Measurements from ENCODE around the gene PRKAG2. TPM values are rescaled to one million over a fixed set of nuclear protein-coding genes. Genes with fewer than 3 reads are reported as not detected.

The PRKAG2 gene
- total RNA-seq, 1 donor from 2014 or later = 17.9 TPM

- Mint-ChIP-seq H3K27me3 (peaks cover 11% of the 10 kb centered on the region), H3K4me1 (ENCODE audit: unreplicated experiment) (peaks cover 21% of the 10 kb centered on the region), H3K27ac (no peak overlapping the region), H3K9me3 (no peaks in the 10 kb centered on the region), H3K4me3 (no peak overlapping the region), H3K36me3 (no peaks in the 10 kb centered on the region)
- TF ChIP-seq CTCF (conservative IDR thresholded peaks at IDR 0.05) = no peak
- no peak for DNase-seq (ENCODE audit: extremely low spot score, unreplicated experiment)
Measured at GRCh38 chr7:151549083-151549482, 327.8 kb downstream of the PRKAG2 start.

GRCh38 chr7:151544183-151544582 is 332.7 kb downstream of the PRKAG2 start:
- TF ChIP-seq CTCF (conservative IDR thresholded peaks at IDR 0.05) = no peak
- no peaks in the 10 kb centered on the region for H3K9me3 Mint-ChIP-seq
- DNase-seq (ENCODE audit: extremely low spot score, unreplicated experiment) = no peak
- H3K27me3 Mint-ChIP-seq = peaks cover 11% of the 10 kb centered on the region
- no peak overlapping the region for H3K27ac Mint-ChIP-seq
- H3K36me3 Mint-ChIP-seq = no peaks in the 10 kb centered on the region
- peaks cover 6% of the 10 kb centered on the region for H3K4me1 Mint-ChIP-seq (ENCODE audit: unreplicated experiment)
- H3K4me3 Mint-ChIP-seq = no peak overlapping the region

GRCh38 chr7:151542606-151543130 is 334.2 kb downstream of the PRKAG2 start:
- Mint-ChIP-seq H3K9me3 (no peaks in the 10 kb centered on the region), H3K27ac (no peak overlapping the region), H3K27me3 (peaks cover 11% of the 10 kb centered on the region), H3K4me3 (no peak overlapping the region), H3K36me3 (no peaks in the 10 kb centered on the region), H3K4me1 (ENCODE audit: unreplicated experiment) (peaks cover 21% of the 10 kb centered on the region)
- no peak for TF ChIP-seq CTCF (conservative IDR thresholded peaks at IDR 0.05)
- DNase-seq (ENCODE audit: extremely low spot score, unreplicated experiment) = no peak

- Mint-ChIP-seq H3K27me3 (peaks cover 7% of the 10 kb centered on the region), H3K36me3 (no peaks in the 10 kb centered on the region), H3K9me3 (no peaks in the 10 kb centered on the region), H3K4me3 (no peak overlapping the region), H3K4me1 (ENCODE audit: unreplicated experiment) (peaks cover 25% of the 10 kb centered on the region), H3K27ac (no peak overlapping the region)
- no peak for TF ChIP-seq CTCF (conservative IDR thresholded peaks at IDR 0.05)
- no peak for DNase-seq (ENCODE audit: extremely low spot score, unreplicated experiment)
Measured at GRCh38 chr7:151541709-151542499, 335.0 kb downstream of the PRKAG2 start.

- no peaks in the 10 kb centered on the region for H3K9me3 Mint-ChIP-seq
- peaks cover 2% of the 10 kb centered on the region for H3K27me3 Mint-ChIP-seq
- no peak for DNase-seq (ENCODE audit: extremely low spot score, unreplicated experiment)
- peaks cover 25% of the 10 kb centered on the region for H3K4me1 Mint-ChIP-seq (ENCODE audit: unreplicated experiment)
- TF ChIP-seq CTCF (conservative IDR thresholded peaks at IDR 0.05) = no peak
- no peak overlapping the region for H3K27ac Mint-ChIP-seq
- H3K36me3 Mint-ChIP-seq = no peaks in the 10 kb centered on the region
- H3K4me3 Mint-ChIP-seq = no peak overlapping the region
Measured at GRCh38 chr7:151540146-151540545, 336.8 kb downstream of the PRKAG2 start.

Data from type B pancreatic cell (in vitro differentiated cells).